Erythroblast (primary cell): ENCODE results near the gene PTPRN2.

ENCODE experiments used
- GATA1 ChIP-seq: IDR thresholded peaks from 2 replicates; pipeline ENCODE4 v1.6.1; 2011; ENCODE audit warnings: low read depth, mild to moderate bottlenecking, control low read depth, low read length, moderate library complexity
- POLR2A ChIP-seq: IDR thresholded peaks from 2 replicates; pipeline ENCODE4 v1.6.1; 2011; ENCODE audit warnings: mild to moderate bottlenecking, low read length

- TF ChIP-seq POLR2A (no peak), GATA1 (no peak)
Observed at GRCh38 chr7:158316466-158317031, 271.1 kb downstream of the PTPRN2 start.
